SW 1271 (cell line): ENCODE data around the gene SEMA3F.

Source experiments
- DNase-seq, 2 experiments: peaks; one replicate each; lab custom pipeline; 2025; lab: John Stamatoyannopoulos, UW

SEMA3F gene

DNA sequence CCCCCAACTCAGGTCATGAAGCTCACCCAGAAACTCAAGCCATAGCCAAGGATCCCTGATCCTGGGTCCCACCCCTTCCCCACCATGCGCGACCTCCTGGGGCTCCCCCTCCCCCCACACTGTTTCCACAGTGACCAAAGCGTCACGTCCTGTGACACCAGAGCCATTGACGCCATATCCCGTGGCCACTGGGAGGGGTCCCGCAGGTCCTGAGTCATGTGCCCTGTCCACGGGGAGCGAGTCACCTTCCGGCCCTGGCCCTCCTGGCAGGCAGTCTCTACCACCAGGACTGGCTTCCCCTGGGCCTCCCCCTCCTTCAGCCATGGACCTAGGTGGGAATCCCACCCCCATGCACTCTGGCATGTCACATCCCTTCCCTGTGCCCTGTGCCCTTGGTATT is 15.6 kb downstream of the SEMA3F start:
- DNase-seq, result peak in 1 of 2 experiments; percentile 17

- DNase-seq, result no peak
These were observed 16.6 kb downstream of the SEMA3F start for GRCh38 chr3:50171540-50172301.

- no peak for DNase-seq
These were observed 17.6 kb downstream of the SEMA3F start for GRCh38 chr3:50172626-50173220.

- DNase-seq, result no peak
These were observed 18.8 kb downstream of the SEMA3F start for GRCh38 chr3:50173685-50174516.

DNA sequence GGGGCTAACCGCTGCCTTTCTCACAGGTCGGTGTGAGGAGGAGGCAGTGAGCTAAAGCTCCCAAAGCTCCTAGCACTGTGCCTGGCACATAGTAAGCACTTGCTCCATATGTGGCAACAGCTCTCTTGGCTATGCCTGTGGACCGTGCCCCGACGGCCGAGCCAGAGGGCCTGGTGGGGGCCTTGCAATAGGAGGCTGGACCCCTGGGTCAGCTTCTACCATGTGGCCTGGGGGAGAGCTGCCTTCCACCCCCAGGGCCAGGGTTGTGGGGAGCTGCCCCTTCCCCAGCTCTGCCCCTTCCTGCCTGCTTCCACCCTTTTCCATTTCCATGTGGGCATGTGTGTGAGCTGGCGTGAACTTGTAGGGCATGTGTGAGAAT is 19.4 kb downstream of the SEMA3F start:
- DNase-seq, result no peak

DNA sequence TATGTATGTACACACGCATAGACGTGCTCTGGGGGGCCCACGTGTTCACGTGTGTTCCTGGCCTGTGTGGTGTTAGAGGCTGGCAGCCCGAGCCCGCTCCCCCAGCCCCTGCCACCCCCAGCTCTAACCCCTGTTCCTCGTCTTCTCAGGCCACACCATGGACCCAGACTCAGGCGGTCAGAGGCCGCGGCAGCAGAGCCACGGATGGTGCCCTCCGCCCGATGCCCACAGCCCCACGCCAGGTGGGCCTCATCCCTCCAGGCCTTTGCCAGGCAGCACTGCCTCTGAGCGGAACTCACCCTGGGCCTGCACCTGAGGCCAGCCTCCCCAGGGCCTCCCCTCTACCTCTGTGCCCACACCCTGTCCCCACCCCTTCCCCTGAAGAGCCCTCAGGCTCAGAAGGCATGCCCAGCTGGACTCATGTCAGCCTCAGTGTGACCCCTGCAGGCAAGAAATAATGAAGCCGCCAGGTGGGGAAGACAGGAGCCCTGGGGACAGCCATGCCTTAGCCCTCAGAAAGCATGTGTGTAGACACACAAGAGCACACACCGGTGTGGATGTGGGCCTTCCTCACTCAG is 19.9 kb downstream of the SEMA3F start:
- no peak for DNase-seq

- no peak for DNase-seq
These were observed 22.2 kb downstream of the SEMA3F start for GRCh38 chr3:50177346-50177745.

- no peak for DNase-seq
These were observed 24.6 kb downstream of the SEMA3F start for GRCh38 chr3:50179710-50180109.

DNA sequence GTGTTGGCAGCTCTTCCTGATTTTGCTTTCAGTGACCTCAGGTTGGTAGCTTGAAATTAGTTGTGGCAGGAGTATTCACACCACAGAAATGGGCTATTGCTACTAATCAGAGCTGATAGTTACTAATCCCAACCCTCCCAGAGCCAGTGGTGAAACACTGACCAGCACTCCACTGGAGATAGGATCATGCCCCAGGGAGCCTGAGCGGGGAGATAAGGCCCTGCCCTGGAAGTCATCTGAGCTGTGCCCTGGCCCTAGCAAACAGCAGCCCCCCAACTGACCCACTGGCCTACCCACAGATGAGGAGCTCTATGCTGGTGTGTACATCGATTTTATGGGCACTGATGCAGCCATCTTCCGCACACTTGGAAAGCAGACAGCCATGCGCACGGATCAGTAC is 26.9 kb downstream of the SEMA3F start:
- DNase-seq, result no peak

GRCh38 chr3:50182533-50183099 is 27.5 kb downstream of the SEMA3F start:
- no peak for DNase-seq

DNA sequence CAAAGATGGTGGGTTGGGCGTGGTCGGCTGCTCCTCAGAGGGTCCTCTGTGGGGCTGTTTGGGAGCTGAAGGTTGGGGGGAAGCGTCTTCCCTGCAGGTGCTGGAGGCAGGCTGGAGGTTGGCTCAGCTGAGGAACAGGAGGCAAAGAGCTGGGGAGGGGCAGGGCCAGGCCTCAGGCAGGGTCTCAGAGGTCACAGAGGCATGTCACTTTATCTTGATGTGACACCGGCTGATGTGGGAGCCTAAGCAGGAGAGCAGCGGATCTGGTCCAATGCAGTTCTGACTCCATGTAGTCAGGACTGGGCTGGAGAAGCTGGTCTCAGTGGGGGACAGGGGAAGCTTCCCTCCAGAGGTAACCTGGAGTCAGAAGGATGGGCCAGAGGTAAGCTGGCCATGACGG is 28.6 kb downstream of the SEMA3F start:
- DNase-seq, result no peak

GRCh38 chr3:50184242-50184978 is 29.3 kb downstream of the SEMA3F start:
- no peak for DNase-seq

DNA sequence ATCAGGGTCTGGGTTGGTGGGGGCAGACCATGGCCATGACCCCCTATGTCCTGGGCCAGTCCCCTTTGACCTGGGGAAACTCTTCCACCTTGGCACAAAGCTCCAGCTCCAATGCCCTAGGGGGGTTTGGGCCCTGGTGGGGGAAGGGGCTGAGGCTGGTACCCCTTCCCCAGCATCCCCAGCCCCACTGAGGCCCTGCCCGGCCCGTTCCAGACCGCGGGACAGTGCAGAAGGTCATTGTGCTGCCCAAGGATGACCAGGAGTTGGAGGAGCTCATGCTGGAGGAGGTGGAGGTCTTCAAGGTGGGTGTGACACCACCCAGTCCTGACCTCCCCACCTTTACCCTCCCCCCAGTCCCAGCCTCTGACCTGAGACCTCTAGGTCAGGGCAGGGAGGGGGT is 30.1 kb downstream of the SEMA3F start:
- no peak for DNase-seq

- no peak for DNase-seq
These were observed 31.0 kb downstream of the SEMA3F start for GRCh38 chr3:50186096-50186495.

- DNase-seq, result no peak
These were observed 32.6 kb downstream of the SEMA3F start for GRCh38 chr3:50187750-50188149.

GRCh38 chr3:50189274-50189673 is 34.1 kb downstream of the SEMA3F start:
- DNase-seq, result peak; percentile 41 to 51

GRCh38 chr3:50189989-50190388 is 34.9 kb downstream of the SEMA3F start:
- DNase-seq, result no peak

GRCh38 chr3:50190936-50191660 is 36.0 kb downstream of the SEMA3F start, which contains the start of gene GNAT1:
Gene GNAT1, plus strand, starts transcription at chr3:50191610. Its CDS starts 116 bp downstream, at chr3:50191726.
- no peak for DNase-seq

GRCh38 chr3:50192124-50192523 is 37.0 kb downstream of the SEMA3F start:
- no peak for DNase-seq

GRCh38 chr3:50192689-50193141 is 37.6 kb downstream of the SEMA3F start:
- peak in 1 of 2 experiments; percentile 23 for DNase-seq

- no peak for DNase-seq
These were observed 38.2 kb downstream of the SEMA3F start for GRCh38 chr3:50193286-50193685.
